IPS-20b (cell line): ENCODE results near the gene TKFC.

Experiments used
- H3K27ac ChIP-seq: one replicate; pipeline ENCODE4 v1.5.1; 2013; ENCODE audit warnings: low read length
- H3K27me3 ChIP-seq: 2 replicates; pipeline ENCODE4 v1.6.1; 2013; ENCODE audit warnings: mild to moderate bottlenecking, low read length, inconsistent platforms; ENCODE audit not compliant: insufficient read depth
- H3K36me3 ChIP-seq: 2 replicates; pipeline ENCODE4 v1.6.1; 2013; ENCODE audit warnings: low read depth, mild to moderate bottlenecking, inconsistent platforms, low read length, moderate library complexity; ENCODE audit not compliant: insufficient read depth
- H3K4me1 ChIP-seq: 2 replicates; pipeline ENCODE4 v1.6.1; 2013; ENCODE audit warnings: mild to moderate bottlenecking, control low read depth, inconsistent platforms, low read length, moderate library complexity; ENCODE audit not compliant: insufficient read depth
- H3K4me3 ChIP-seq: 2 replicates; pipeline ENCODE4 v1.5.1; 2013; ENCODE audit warnings: mild to moderate bottlenecking, low read length, inconsistent platforms
- H3K9ac ChIP-seq: 2 replicates; pipeline ENCODE4 v1.6.1; 2013; ENCODE audit warnings: low read depth, mild to moderate bottlenecking, inconsistent platforms, low read length, moderate library complexity
- H3K9me3 ChIP-seq: 2 replicates; pipeline ENCODE4 v1.6.1; 2013; ENCODE audit warnings: mild to moderate bottlenecking, low read depth, low read length, inconsistent platforms; ENCODE audit not compliant: insufficient read depth

The TKFC gene

GRCh38 chr11:61339490-61339878 is 6.5 kb downstream of the TKFC start:
- Histone ChIP-seq H3K27ac (no peak overlapping the region), H3K9ac (no peak overlapping the region), H3K4me1 (peaks cover 6% of the 10 kb centered on the region), H3K9me3 (no peaks in the 10 kb centered on the region), H3K36me3 (peaks cover 18% of the 10 kb centered on the region), H3K4me3 (no peak overlapping the region), H3K27me3 (no peaks in the 10 kb centered on the region)

- Histone ChIP-seq H3K27me3 (no peaks in the 10 kb centered on the region), H3K4me3 (no peak overlapping the region), H3K27ac (no peak overlapping the region), H3K4me1 (no peaks in the 10 kb centered on the region), H3K36me3 (peaks cover 18% of the 10 kb centered on the region), H3K9ac (no peak overlapping the region), H3K9me3 (no peaks in the 10 kb centered on the region)
Observed at GRCh38 chr11:61340979-61341378, 8.0 kb downstream of the TKFC start.

DNA sequence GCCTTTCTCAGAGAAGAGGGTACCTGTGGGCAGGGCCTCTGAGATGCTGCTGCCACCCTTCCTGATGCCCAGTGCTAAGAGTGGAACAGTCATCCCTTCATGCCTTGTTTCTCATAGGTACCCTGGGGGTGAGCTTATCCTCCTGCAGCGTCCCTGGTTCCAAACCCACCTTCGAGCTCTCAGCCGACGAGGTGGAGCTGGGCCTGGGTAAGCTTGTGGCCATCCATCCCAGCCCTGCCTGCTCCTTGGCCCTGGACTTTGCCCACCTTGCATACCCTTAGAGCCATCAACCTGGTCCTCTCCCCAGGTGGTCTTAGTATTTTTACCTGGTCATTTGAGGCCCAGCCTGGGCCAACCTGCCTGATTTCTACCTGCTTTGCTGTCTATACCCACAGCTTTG is 8.7 kb downstream of the TKFC start:
- Histone ChIP-seq H3K9me3 (no peaks in the 10 kb centered on the region), H3K9ac (no peak overlapping the region), H3K4me1 (no peaks in the 10 kb centered on the region), H3K36me3 (peaks cover 18% of the 10 kb centered on the region), H3K4me3 (no peak overlapping the region), H3K27me3 (no peaks in the 10 kb centered on the region), H3K27ac (no peak overlapping the region)

GRCh38 chr11:61342207-61342803 is 9.3 kb downstream of the TKFC start:
- Histone ChIP-seq H3K9me3 (no peaks in the 10 kb centered on the region), H3K27ac (no peak overlapping the region), H3K27me3 (no peaks in the 10 kb centered on the region), H3K9ac (no peak overlapping the region), H3K4me1 (no peaks in the 10 kb centered on the region), H3K4me3 (no peak overlapping the region), H3K36me3 (peaks cover 18% of the 10 kb centered on the region)

- H3K27ac ChIP-seq: no peak overlapping the region
- no peak overlapping the region for H3K4me3 ChIP-seq
- H3K27me3 ChIP-seq: no peaks in the 10 kb centered on the region
- H3K4me1 ChIP-seq: no peaks in the 10 kb centered on the region
- H3K9ac ChIP-seq: no peak overlapping the region
- H3K9me3 ChIP-seq: no peaks in the 10 kb centered on the region
- peaks cover 27% of the 10 kb centered on the region for H3K36me3 ChIP-seq
Observed at GRCh38 chr11:61343792-61344745, 11.0 kb downstream of the TKFC start.

DNA sequence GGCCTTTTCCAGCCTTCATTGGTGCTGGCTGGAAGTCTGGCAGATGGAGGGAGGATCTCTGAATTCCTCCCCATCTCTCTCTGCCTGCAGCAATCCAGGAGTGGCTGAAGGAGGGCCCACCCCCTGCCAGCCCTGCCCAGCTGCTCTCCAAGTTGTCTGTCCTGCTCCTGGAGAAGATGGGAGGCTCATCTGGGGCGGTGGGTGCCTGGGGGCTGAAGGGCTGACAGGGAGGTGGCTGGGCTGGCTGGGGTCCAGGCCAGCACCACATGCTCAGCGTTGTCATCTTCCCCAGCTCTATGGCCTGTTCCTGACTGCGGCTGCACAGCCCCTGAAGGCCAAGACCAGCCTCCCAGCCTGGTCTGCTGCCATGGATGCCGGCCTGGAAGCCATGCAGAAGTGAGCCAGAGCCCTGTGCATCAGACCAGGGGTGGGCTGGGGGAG is 12.2 kb downstream of the TKFC start:
- H3K9me3 ChIP-seq: no peaks in the 10 kb centered on the region
- no peak overlapping the region for H3K4me3 ChIP-seq
- no peaks in the 10 kb centered on the region for H3K27me3 ChIP-seq
- no peak overlapping the region for H3K27ac ChIP-seq
- H3K36me3 ChIP-seq: peaks cover 37% of the 10 kb centered on the region
- H3K9ac ChIP-seq: no peak overlapping the region
- H3K4me1 ChIP-seq: no peaks in the 10 kb centered on the region

DNA sequence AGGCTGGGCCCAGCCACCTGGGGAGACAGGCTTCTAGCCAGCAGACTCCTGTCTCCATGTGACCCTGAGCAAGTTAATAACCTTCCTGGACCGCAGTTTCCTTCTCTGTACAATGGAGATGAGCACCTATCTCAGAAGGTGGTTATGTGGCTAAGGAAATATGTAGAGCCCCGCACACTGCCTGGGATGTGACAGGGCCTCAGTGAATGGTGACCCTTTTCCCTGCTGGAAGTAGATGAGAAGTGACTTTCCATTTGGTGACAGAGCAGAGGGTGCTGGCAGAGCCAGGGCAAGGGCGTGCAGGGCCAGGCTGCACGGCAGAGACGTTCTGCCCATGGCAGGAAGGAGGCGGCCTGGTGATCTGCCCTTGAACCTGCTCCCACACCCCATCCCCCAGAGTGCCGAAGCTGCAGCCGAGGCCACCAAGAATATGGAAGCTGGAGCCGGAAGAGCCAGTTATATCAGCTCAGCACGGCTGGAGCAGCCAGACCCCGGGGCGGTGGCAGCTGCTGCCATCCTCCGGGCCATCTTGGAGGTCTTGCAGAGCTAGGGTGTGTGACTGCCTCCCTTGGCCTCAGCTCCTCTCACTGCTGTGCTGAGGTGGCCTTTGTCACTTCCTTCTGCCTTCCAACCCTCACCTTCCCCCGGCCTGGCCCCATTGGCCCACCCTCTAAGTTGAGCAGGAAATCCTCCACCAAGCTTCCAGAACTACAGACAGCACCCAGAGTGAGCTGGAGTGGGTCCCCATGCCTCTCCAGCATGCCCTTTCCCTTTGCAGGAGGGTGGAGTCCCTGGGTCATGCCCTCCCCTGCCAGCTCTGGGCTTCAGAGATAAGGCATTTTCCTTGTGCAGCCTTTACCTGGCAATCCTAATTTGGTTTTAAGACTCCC is 13.2 kb downstream of the TKFC start:
- no peak overlapping the region for H3K27ac ChIP-seq
- H3K9me3 ChIP-seq: no peaks in the 10 kb centered on the region
- no peaks in the 10 kb centered on the region for H3K4me1 ChIP-seq
- H3K9ac ChIP-seq: no peak overlapping the region
- no peaks in the 10 kb centered on the region for H3K27me3 ChIP-seq
- peaks cover 39% of the 10 kb centered on the region for H3K36me3 ChIP-seq
- H3K4me3 ChIP-seq: no peak overlapping the region

GRCh38 chr11:61347916-61348461 is 15.0 kb downstream of the TKFC start:
- H3K9me3 ChIP-seq: no peaks in the 10 kb centered on the region
- H3K4me3 ChIP-seq: no peak overlapping the region
- H3K4me1 ChIP-seq: no peaks in the 10 kb centered on the region
- no peak overlapping the region; the same call in 1 of the 2 replicates for H3K9ac ChIP-seq
- no peak overlapping the region for H3K27ac ChIP-seq
- H3K36me3 ChIP-seq: peaks cover 39% of the 10 kb centered on the region
- H3K27me3 ChIP-seq: no peaks in the 10 kb centered on the region

- peaks cover 45% of the 10 kb centered on the region for H3K36me3 ChIP-seq
Observed at GRCh38 chr11:61349189-61349751, 16.2 kb downstream of the TKFC start.

DNA sequence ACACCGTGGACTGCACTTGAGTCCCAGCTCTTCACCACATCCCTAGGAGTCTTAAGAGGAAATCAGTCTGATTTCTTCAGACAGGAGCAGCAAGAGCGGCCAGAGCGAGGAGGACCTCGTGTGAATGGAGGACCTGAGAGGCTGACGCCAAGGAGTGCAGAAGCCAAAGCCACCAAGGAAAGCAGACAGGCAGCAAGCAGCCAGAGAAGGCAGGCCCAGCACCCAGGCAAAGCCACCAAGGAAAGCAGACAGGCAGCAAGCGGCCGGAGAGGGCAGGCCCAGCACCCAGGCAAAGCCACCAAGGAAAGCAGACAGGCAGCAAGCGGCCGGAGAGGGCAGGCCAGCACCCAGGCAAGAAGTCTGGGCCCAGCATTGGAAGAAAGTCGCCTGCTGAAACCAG is 16.9 kb downstream of the TKFC start:
- H3K36me3 ChIP-seq: peaks cover 45% of the 10 kb centered on the region
- H3K9ac ChIP-seq: no peak overlapping the region
- H3K4me1 ChIP-seq: no peaks in the 10 kb centered on the region

More at GRCh38 chr11:61349189-61349751, 16.2 kb downstream of the TKFC start:
- Histone ChIP-seq H3K4me1 (no peaks in the 10 kb centered on the region), H3K27ac (no peak overlapping the region), H3K27me3 (no peaks in the 10 kb centered on the region), H3K9me3 (no peaks in the 10 kb centered on the region), H3K9ac (no peak overlapping the region), H3K4me3 (no peak overlapping the region)

DNA sequence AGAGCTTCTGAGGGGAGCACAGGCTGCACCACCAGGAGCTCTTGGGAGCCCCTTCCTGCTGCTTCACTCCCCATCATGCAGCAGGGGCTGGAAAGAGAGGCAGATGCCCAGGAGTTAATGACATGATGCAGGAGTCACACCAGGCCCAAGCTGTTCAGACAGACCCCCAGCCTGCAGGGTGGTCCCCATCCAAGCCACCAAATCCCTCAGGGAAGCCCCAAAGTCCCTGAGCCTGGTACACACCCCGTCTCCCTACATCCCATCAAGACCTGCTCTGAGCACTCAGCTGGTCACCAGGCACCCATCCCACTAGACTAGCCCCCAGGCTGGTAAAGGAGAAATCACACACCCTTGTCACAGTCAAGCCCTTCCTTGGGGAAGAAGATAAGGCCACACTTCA is 17.3 kb downstream of the TKFC start:
- Histone ChIP-seq H3K9ac (no peak overlapping the region), H3K36me3 (peaks cover 45% of the 10 kb centered on the region), H3K27me3 (no peaks in the 10 kb centered on the region), H3K4me3 (no peak overlapping the region), H3K27ac (no peak overlapping the region), H3K4me1 (no peaks in the 10 kb centered on the region), H3K9me3 (no peaks in the 10 kb centered on the region)

More for the DNA sequence above, 16.9 kb downstream of the TKFC start:
- no peak overlapping the region for H3K4me3 ChIP-seq
- H3K27ac ChIP-seq: no peak overlapping the region
- H3K9me3 ChIP-seq: no peaks in the 10 kb centered on the region
- no peaks in the 10 kb centered on the region for H3K27me3 ChIP-seq
